ENCODE measurements around the gene ATG10.
"Not testable (repeated sequence)": the region's sequence is repeated elsewhere in the genome, so short reads cannot be mapped to it uniquely, and the experiment has no call there.

Gene ATG10

DNA sequence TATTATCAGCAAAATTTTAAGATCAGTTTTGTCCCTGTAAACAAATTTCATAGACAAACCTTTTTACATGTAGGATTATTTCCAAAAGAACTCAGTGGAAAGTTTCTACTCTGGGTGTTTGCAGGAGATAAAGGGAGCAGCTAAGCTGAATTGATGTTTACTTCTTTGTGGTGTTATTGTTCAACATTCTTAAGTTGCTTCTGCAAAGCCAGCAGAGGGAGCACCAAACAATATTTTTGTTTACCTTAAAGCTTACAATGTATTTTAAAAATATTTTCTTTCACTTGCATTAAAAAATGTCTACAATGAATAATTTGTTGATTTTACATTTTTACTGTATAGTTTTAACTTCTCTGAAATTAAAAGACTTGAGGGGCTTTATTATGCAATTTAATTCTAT lies 135.4 kb downstream of the ATG10 start:
- DNase-seq (ENCODE audit: insufficient read length, low spot score) (no peak), FAIRE-seq (no peak)

DNA sequence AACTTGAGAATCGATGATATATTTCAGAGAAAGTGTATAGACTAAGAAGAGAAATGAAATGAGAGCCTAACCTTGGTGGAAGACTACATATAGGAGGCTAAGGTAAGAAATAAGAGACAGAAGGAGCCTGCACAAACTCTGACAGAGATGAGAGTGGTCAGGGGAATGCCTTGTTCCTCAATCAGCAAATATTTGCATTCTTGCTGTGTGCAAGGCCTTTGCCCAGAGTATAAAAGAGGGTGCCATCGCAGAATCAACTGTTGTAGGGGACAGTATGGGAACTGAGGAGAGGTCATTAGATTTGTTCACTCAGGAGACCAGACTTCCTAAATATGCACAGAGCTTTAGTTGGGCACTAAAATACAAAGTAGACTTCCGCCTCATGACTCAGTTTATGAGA lies 137.2 kb downstream of the ATG10 start:
- FAIRE-seq, result no peak
- no peak for DNase-seq (ENCODE audit: insufficient read length, low spot score)

DNA sequence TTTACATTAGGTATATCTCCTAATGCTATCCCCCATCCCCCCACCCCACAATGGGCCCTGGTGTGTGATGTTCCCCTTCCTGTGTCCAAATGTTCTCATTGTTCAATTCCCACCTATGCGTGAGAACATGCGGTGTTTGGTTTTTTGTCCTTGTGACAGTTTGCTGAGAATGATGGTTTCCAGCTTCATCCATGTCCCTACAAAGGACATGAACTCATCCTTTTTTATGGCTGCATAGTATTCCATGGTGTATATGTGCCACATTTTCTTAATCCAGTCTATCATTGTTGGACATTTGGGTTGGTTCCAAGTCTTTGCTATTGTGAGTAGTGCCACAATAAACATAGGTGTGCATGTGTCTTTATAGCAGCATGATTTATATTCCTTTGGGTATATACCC lies 138.1 kb downstream of the ATG10 start:
- not testable (repeated sequence) for FAIRE-seq

DNA sequence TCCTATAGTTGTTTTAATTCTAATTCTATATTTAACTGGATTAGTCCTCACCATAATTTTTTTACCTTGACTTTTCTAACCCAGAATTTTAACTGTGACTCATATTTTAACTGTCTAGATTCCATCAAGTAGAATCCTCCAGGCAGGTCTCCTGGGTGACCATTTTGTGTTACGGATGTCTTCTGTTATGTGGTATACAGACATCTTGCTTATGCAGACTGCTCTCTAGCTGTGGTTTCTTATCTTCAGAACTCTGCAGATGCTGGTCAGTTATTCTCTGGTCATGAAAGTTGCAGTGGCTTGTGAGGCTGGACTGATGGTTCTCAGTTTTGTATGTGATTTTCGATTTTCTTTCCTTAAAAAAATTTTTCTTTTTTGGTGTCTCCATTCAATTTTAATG lies 139.4 kb downstream of the ATG10 start:
- DNase-seq (ENCODE audit: insufficient read length, low spot score) (no peak), FAIRE-seq (no peak)

More for the DNA sequence above, 138.1 kb downstream of the ATG10 start:
- DNase-seq (ENCODE audit: insufficient read length, low spot score), result not testable (repeated sequence)

DNA sequence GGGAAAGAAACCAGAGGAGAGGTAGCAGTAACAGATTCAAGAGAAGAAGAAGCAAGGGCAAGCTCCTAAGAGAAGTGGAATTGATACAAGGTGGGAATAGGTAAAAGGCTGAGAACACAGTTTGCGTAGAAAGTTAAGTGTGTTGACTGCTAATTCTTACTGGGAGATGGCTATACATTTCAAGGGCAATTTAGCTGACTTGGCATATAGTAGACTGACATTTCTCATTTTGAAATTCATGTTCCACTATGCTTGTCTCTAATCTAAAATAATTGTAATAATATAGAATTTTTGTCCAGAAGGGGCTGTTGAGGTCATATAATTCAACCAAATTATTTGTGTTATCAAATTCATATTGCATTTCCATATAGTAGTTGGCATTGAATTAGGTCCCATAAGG lies 144.0 kb downstream of the ATG10 start:
- no peak for FAIRE-seq
- DNase-seq (ENCODE audit: insufficient read length, low spot score), result no peak

DNA sequence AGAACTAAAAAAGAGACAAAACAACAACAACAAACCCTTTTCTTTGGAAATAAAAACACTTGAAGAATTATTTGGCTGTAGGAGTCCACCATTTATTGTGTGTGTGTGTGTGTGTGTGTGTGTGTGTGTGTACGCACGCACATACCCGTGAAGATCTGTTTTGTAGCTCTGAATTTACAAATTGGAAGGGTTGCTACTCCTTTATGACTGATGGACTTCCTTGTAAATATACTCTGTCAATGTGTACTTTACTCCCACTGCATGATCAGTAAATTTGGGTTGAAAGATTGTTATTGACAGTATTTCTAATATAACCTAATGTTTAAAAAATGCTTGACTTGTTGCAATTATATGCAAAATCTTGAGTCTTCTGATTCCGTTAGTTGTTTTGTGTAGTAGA lies 148.1 kb downstream of the ATG10 start:
- FAIRE-seq, result no peak
- DNase-seq (ENCODE audit: insufficient read length, low spot score), result no peak

DNA sequence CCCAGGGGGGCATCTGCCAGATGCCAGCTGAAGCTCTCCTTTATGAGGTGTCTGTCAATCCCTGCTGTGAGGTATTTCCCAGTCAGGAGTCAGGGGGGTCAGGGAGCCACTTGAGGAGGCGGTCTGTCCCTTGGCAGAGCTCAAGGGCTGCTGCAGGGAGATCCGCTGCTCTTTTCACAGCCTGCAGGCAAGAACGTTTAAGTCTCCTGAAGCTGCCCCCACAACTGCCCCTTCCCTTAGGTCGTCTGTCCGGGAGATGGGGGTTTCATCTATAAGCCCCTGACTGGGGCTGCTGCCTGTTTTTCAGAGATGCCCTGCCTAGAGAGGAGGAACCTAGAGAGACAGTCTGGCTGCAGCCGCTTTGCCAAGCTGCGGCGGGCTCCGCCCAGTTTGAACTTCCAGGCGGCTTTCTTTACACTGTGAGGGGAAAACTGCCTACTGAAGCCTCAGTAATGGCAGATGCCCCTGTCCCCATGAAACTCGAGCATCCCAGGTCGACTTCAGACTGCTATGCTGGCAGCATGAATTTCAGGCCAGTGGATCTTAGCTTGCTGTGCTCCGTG lies 158.0 kb downstream of the ATG10 start:
- FAIRE-seq, result no peak
- DNase-seq (ENCODE audit: insufficient read length, low spot score), result no peak

DNA sequence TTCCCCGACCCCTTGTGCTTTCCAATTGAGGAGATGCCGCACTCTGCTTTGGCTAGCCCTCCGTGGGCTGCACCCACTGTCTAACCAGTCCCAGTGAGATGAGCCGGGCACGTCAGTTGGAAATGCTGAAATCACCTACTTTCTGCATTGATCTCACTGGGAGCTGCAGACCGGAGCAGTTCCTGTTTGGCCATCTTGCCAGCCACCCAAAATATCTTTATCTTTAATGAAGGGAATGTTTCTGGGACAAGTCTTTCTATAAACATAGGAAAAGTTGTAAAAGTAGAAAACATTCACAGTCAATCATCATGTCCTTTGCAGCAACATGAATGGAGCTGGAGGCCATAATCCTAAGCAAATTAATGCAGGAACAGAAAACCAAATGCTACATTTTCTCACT lies 158.8 kb downstream of the ATG10 start:
- DNase-seq (ENCODE audit: insufficient read length, low spot score) (no peak), FAIRE-seq (no peak)

DNA sequence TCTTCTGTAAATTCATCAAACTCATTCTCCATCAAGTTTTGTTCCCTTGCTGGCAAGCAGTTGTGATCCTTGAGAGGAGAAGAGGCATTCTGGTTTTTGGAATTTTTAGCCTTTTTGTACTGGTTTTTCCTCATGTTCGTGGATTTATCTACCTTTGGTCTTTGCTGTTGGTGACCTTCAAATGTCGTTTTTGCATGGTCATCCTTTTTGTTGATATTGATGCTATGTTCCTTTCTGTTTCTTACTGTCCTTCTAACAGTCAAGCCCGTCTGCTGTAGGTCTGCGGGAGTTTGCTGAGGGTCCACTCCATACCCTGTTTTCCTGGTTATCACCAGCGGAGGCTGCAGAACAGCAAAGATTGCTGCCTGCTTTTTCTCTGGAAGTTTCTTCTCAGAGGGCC lies 165.4 kb downstream of the ATG10 start:
- DNase-seq (ENCODE audit: insufficient read length, low spot score) (no peak), FAIRE-seq (no peak)

DNA sequence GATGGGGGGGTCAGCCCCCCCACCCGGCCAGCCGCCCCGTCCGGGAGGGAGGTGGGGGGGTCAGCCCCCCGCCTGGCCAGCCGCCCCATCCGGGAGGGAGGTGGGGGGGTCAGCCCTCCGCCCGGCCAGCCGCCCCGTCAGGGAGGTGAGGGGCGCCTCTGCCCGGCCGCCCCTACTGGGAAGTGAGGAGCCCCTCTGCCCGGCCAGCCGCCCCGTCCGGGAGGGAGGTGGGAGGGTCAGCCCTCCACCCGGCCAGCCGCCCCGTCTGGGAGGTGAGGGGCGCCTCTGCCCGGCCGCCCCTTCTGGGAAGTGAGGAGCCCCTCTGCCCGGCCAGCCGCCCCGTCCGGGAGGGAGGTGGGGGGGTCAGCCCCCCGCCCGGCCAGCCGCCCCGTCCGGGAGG lies 168.0 kb downstream of the ATG10 start:
- DNase-seq (ENCODE audit: insufficient read length, low spot score); FAIRE-seq: not testable (repeated sequence)

DNA sequence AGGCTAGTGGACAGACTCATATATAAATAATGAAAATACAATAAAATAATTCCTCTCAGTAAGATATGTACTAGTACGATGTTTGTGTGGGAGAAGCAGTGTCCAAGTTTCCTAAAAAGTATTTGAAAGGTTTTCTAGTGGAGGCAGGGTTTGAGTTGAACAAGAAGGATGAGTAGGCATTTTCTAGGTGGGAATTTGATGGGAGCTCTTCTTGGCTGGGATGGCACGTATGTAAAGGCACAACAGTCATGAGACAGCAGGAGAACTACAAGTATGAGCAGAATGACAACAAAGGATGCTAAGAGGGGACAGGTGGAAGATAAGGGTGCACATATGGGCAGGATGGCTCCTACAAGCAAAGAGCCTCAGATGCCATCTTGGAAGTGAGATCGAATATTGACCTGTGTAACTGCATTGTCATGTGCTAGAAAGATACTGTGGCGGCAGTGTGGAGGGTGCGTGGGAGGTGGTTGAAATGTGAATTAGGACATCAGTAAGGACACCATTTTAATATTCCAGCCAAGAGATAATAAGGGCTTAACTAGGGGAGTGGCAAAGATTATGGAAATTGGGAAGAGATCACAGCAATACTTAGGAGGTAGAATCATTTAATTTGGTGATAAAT lies 170.5 kb downstream of the ATG10 start:
- DNase-seq (ENCODE audit: insufficient read length, low spot score), result no peak
- peak; percentile 20 for FAIRE-seq

DNA sequence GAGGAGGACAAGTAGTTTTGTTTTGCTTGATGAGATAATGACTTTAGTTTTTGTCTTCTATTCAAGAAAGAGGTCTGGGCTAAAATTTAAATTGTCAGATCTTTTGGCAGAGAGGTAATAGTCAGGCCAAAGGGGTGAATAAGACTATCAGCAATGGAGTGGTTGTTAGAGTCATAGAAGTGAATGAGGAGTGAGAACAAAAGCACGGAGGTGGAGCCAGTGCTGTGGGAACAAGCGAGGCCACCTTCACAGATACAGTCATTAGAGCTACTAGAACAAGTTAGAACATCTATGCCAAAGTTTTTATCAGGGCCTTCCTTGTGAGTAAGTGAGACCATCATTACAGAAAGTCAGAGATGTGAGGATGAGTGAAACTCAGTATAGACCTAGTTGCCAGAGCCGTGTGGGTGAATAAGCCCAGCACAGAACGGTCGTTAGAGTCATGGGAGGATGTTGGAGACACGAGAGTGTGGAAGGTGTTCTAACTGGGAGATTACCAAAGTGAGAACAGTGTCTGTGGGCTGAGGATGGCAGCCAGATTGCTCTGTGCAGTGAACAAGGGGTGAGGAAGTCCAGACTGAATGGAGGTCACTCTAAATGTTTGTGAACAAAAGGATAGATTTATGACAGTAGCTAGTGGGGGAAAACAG lies 171.2 kb downstream of the ATG10 start:
- FAIRE-seq (no peak), DNase-seq (ENCODE audit: insufficient read length, low spot score) (no peak)

DNA sequence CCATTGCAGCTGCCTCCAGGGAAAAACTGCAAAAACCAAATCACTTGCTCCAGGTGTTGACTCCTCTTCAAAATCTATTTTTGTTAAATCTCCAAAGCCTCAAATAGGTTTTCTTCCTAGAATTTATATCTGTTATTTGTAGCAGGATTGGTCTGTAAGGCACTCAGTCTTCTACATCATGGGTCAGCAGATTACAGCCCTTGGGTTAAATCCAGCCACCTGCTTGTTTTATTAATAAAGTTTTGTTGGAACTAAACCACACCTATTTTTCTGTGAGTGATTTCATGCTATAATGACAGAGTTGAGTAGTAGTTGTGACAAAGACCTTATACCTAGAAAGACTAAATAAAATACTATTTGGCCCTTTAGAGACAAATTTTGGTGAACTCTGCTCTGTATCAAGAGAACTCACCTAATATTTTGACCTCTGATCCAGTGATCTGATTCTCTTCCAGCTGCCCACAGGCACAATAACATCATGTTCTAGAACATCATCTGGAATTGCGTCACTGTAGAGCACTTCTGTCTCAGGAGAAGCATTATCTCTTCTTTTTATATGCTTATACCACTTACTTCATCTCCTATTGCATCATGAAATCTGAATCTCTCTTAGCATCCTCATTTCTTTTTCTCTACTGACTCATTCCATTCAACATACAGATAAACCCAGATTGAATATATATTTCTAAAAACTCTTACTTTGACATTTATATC lies 176.2 kb downstream of the ATG10 start:
- FAIRE-seq, result no peak
- DNase-seq (ENCODE audit: insufficient read length, low spot score), result no peak

DNA sequence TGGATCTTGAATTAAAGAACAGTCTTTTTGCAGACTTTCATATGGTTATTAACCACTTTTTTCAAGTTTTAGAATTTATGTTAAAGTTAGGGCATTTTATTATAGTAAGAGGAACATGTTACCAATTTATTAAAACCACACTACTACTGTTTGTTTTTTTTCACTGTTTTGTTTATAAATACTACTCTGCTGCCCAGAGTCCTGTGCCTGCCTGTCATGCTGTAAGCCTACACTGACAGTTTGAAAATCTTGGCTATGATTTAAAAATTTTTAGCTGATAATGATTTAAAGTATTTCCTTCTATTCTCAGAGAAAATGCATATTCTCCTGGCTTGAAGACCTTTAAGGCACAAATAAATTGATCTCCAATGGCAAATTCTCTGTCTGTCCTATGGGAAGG lies 177.6 kb downstream of the ATG10 start:
- FAIRE-seq, result no peak

DNA sequence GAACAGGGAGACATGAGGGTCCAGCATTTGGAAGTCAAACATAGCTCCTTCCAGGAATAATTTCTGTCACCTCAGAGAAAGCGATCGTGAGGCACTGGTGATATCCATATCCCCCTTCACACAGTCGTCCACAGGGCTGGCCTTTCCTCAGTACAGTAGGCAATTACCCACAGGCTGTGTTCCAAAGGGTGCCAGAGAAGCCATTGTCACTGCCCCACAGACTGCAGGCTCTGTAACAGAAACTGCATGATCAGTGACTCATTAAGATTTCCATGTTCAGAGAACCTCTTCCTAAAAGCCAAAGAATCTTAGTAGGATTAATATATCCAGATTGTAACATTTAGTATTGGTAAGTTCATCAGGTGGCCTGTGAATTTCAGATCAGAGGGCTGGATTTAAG lies 178.7 kb downstream of the ATG10 start:
- DNase-seq (ENCODE audit: insufficient read length, low spot score), result no peak
- no peak for FAIRE-seq

More for the DNA sequence above, 177.6 kb downstream of the ATG10 start:
- DNase-seq (ENCODE audit: insufficient read length, low spot score), result no peak

DNA sequence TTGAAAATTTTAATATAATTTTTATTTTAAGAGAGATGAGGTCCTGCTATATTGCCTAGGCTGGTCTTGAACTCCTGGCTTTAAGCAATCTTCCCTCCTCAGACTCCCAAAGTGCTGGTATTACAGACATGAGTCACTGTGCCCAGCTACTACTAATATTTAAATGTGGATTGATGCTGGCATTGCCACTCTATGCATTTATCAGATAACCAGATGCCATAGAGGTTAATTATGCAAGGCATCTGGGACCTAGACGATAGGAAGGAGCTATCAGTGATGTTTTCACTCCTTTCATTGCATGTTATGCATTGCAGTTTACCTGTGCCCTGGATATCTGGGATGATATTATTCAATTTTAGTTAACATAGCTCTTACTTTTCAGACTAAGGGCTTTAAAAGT lies 179.4 kb downstream of the ATG10 start:
- no peak for FAIRE-seq
- DNase-seq (ENCODE audit: insufficient read length, low spot score), result no peak

DNA sequence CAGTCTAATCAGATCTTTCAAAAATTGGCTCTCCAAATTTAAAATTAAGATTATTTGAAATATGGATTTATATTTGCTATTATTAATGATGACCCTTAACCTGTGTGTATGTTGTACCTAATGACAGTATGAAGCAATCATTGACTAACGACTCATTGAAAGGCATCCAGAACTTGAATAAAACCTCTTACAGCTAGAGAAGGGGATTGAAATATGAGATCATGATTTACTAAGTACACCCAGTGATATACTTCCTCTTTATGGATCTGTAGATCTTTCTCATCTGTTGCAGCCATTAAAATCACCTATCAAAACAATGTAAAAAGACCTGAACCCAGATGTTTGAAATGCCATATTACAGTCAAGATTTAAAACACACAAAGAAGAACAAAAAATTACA lies 179.8 kb downstream of the ATG10 start:
- FAIRE-seq (no peak), DNase-seq (ENCODE audit: insufficient read length, low spot score) (no peak)

DNA sequence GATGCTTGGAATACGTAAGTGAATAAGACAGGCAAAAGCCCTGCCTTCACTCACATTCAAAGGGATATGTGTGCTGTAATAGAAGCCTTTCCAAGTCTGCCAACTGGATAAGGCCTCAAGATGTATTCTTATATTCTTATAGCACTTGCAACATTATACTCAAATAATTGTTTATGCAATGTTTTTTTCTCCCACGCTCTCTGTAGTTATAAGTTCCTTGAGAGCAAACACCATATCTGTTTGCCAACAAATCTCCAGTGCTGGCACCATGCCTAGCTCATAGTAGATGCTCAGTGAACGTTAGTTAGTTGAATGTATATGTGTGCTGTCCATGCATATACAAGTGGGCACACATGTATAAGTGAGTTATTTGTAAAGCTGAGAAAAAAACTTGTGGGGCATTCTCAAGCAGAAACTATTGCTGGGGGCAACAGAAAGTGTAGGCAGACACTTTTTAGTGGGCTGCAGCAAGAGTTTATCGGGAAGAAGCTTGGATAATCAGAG lies 181.2 kb downstream of the ATG10 start:
- DNase-seq (ENCODE audit: insufficient read length, low spot score) (no peak), FAIRE-seq (no peak)

DNA sequence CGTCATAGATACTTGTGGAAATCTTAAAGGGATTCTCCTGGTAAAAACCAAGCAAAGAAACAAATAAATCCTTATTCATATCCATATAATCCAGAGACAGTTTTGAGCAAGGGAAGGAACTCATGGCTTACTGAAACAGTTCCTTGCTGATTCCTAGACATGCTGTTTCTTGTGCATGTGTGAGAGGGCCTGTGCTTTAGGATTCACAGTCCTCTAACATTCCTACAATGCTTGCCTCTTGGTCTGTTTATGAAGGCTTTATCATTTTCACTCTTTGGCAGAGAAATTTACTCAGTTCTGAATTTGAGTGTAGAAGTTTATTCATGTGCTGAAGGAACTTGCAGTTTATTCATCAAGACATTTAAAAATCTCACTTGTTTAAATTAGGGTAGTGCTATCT lies 183.0 kb downstream of the ATG10 start:
- DNase-seq (ENCODE audit: insufficient read length, low spot score) (no peak), FAIRE-seq (no peak)

DNA sequence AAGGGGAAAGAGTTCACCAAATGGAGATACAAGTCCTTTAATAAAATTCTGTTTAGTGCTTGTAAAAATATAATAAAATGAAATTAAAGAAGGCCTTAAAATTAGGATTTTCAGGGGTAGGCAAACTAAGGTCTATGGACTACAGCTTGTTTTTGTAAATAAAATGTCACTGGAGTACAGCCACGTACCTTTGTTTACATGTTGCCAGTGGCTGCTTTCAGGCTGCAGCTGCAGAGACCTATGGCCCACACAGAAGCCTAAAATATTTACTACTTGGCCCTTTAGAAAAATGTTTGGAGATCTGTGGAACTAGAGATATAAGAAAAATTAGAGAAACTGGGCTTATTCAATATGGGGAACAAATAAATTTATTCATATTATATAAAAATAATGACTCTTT lies 183.5 kb downstream of the ATG10 start:
- FAIRE-seq (no peak), DNase-seq (ENCODE audit: insufficient read length, low spot score) (no peak)

DNA sequence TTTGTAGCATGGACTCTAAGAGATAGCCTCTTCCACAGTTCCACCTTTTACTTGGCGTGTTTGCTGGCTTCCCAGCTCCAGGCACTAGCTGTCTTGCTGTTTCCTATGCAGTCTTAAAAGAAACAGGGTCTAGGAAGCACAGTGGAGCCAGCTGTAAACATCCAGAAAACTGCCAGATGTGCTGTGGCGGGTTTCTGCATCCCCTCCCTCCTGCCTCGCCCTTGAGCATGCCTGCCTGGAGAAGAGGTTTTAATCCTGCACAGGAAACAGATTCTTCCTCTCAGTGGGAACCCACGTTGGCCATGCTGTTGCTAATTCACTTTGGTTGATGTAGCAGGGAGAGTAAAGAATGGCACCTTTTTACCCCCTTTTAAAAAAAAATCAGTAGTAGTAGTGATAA lies 185.1 kb downstream of the ATG10 start:
- DNase-seq (ENCODE audit: insufficient read length, low spot score), result no peak
- FAIRE-seq, result no peak
